ELF-1 (cell line): ENCODE results near the gene PPP1R1C.

ENCODE experiments used
- DNase-seq: peaks from one replicate; pipeline ENCODE4 v3.0.0-alpha.2; 2016; ENCODE audit warnings: low read depth, low spot score

Gene PPP1R1C

GRCh38 chr2:182113334-182113733 lies 127.7 kb downstream of the PPP1R1C start:
- DNase-seq = no peak

- DNase-seq = no peak
Measured at GRCh38 chr2:182115258-182115657, 129.6 kb downstream of the PPP1R1C start.

- no peak for DNase-seq
Measured at GRCh38 chr2:182116774-182117173, 131.1 kb downstream of the PPP1R1C start.

GRCh38 chr2:182117196-182117595 lies 131.5 kb downstream of the PPP1R1C start:
- DNase-seq = no peak

GRCh38 chr2:182128821-182129707 lies 143.4 kb downstream of the PPP1R1C start:
- no peak for DNase-seq

GRCh38 chr2:182132605-182133004 lies 147.0 kb downstream of the PPP1R1C start:
- DNase-seq = no peak

- no peak for DNase-seq
Measured at GRCh38 chr2:182133195-182133891, 147.7 kb downstream of the PPP1R1C start.

GRCh38 chr2:182134201-182134600 lies 148.5 kb downstream of the PPP1R1C start:
- DNase-seq = no peak

- no peak for DNase-seq
Measured at GRCh38 chr2:182142062-182142461, 156.4 kb downstream of the PPP1R1C start.

GRCh38 chr2:182144041-182144775 lies 158.6 kb downstream of the PPP1R1C start:
- DNase-seq = no peak

GRCh38 chr2:182144776-182145165 lies 159.1 kb downstream of the PPP1R1C start:
- peak; percentile 20 for DNase-seq

- no peak for DNase-seq
Measured at GRCh38 chr2:182148344-182148743, 162.7 kb downstream of the PPP1R1C start.

GRCh38 chr2:182163878-182164277 lies 178.2 kb downstream of the PPP1R1C start:
- no peak for DNase-seq

- DNase-seq = no peak
Measured at GRCh38 chr2:182164686-182165085, 179.0 kb downstream of the PPP1R1C start.

GRCh38 chr2:182165202-182165601 lies 179.5 kb downstream of the PPP1R1C start:
- no peak for DNase-seq

GRCh38 chr2:182166406-182166805 lies 180.8 kb downstream of the PPP1R1C start:
- DNase-seq = no peak

GRCh38 chr2:182166841-182167240 lies 181.2 kb downstream of the PPP1R1C start:
- DNase-seq = no peak
